DMS153 treated with DMSO at 0.1 percent for 48 hours (cell line): Measurements from ENCODE around the gene TC2N.
"Not testable (repeated sequence)": the region's sequence is repeated elsewhere in the genome, so short reads cannot be mapped to it uniquely, and the experiment has no call there.

Experiments
- DNase-seq: peaks from one replicate; lab custom pipeline; 2025; ENCODE audit not compliant: unreplicated experiment; lab: John Stamatoyannopoulos, UW

Gene TC2N

DNA sequence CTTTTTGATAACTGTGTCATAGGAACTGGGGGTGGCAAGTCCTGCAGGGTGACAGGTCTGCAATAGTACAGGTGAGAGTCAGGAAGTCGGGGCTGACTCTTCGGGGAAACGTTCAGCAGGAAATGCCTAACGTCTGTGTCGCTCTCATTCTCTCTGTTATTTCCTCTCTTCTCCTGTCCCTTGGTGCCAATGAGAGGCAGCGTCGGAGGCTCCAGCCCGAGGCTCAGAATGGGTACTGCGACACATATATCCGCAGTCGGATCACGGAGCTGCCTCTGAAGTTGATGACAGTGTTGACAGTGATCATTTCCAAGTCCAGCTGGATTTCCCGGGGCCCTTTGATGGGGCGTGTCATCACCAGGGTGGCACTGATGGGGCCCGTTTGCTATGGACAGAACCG, 2.7 kb upstream of the TC2N start:
- DNase-seq, result peak; percentile 27

DNA sequence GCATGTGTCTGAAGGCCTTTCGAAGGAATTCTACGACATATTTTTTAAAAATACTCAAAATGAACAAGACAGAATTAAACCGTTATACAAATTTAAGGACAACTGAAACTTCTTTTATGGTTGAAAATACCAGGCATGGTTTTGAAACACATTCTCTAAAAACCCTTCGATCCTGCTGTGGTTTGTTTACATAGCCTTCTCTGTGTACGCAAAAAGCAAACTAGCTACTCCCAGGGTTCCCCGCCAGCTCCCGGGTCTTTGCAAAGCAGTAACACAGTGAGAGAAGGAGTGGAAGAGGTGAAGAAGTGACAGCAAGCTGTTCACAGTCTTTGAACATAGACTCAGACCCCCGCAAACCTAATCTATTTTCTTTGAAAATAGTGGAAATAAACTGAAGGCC, 2.2 kb upstream of the TC2N start:
- no peak for DNase-seq

DNA sequence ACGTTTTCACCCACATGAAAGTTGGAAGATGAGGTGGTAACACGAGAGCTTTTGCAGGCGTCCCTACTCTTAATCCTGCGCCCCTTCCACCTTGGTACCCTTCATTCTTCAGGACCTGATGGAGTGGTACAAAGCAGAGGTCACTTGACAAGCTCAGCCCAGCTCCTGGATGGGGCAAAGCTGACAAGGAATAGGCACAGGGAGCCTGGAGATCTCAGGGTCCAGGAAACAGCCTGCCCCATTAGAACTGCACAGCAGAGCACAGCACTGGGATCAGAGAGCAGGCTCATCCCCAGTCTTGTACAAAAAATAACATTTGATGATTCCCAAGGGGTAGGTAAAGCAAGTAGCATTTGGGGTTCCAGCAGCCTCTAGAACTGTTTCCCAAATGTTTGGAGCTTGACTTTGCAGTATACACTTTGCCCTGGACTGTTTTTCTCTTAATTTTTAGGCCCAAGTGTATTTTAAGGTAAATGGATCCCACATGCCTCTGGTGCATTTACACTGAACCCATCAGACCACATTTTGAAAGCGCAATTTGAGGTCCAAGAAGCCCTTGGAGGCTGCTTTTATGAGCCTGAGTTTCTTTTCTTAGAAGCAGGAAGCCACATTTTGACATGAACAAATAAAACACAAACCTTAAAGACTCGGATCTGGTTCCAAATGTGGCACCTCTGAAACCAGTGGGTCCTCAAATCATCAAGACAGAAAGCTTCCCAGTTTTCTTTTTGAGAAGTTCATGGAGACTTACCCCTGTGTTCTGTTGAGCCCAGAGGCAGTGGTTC, 633 bp downstream of the TC2N start:
- no peak for DNase-seq

GRCh38 chr14:91866061-91866460, 1.3 kb downstream of the TC2N start:
- DNase-seq, result no peak

- DNase-seq, result no peak
Observed at GRCh38 chr14:91862417-91862816, 4.9 kb downstream of the TC2N start.

GRCh38 chr14:91861091-91861490, 6.2 kb downstream of the TC2N start:
- no peak for DNase-seq

DNA sequence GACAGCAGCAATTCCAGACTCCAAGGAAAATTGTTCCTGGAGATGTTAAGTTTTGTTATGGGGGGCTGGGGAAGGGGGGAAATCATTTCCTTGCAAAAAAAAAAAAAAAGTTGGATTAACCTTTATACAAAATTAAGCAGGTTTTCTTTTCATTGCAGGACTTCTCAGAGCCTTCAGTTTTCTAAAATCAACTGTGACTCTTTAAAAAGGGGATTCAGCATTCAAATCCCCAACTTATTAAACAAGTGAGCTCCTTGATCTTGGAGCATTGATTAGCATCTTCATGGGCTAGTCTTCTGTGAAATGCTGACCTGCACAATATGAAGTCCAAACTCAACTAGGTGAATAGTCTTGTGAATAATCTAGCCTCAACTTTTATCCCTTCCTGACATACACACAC, 7.1 kb downstream of the TC2N start:
- no peak for DNase-seq

DNA sequence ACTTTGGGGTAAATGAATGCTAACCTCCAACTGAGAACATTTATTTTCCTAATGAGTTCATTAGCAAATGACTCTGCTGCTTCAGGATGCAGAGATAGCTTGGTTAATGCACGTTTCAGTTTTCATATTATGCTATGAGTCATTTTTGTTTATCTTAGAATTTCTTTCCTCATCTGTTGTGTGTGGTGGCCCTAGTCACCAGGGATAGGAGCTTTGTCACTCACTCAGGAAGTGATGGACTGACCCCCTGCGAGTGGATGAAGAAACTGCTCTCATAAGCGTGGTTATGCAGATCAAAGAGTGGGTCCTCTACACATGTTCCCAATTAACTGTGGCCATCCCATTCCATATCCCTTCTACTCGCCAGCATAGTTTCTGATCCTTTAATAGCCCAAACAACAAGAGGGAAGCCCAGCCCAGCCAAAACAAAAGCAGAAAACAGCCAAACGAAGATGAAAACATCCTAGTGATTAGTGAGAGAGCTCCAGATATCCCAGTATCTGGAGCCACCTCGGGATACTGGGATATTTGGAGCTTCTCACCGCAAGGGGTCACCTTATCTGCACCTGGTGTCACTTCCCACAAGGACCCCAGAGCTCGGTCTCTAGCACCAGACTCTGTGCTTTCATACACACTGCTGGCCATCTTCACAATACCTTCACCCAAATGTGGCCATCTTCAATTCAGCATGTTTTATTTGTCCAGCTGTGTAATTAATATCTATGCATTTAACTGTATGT, 8.6 kb downstream of the TC2N start:
- no peak for DNase-seq

DNA sequence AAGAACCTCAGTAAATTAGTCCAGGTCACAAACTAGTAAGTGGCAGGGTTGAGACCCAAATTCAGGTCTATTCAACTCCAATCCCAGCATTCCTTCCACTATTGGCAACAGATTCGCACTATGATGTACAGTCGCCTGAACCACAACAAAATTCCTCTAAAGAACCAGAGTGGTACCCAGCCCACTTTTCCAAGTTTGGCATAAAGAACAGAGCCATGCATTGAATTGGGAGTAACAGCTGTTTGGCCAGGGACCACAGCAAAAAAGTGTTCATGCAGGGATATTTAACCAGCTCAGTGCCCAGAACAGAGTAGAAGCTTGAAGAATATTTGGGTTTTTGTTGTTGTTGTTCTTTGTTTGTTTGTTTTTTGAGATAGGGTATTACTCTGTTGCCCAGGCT, 9.7 kb downstream of the TC2N start:
- no peak for DNase-seq

DNA sequence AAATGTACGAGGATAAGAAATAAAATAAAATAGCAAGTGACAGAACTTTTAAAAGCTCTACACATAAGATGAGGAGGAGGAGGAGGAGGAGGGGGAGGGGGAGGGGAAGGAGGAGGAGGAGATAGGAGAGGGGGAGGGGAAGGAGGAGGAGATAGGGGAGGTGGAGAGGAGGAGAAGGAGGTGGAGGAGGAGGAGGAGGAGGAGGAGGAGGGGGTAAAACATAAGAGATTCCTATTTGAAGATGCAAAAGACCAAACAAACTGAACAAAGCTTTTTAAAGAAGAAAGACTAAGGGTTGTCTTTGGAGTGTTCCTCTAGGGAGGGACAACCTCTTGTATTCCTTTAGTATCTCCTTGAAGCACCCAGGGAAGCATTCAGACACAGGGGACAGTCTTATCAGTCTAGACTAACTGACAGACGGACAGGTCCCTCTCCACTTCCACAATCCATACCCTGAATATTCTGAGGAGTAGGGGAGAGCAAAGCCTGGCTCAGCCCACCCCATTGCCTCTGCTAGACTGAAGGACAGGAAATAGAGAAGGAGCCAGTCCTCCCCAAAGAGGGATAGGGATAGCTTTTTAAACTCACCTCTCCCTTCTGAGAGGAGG, 12.9 kb downstream of the TC2N start:
- no peak for DNase-seq

DNA sequence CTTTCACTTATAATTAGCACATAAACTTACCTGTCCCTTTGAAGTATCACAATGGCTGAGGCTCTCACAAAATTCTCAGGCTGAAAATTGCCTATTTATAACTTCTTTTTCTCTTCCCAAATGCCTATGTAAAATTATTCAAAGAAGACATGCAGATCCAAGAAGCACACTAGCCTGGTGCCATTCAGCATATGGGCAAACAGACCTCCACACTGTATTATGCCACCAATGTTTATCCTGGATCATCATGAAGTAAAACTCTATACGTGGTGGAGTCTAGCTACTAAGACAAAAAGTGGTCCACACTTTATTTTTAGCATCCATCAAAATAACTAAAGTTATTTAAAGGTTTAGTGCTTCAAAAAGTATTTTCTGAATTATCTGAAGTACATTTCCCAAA, 15.8 kb downstream of the TC2N start:
- no peak for DNase-seq

GRCh38 chr14:91848504-91849001, 18.8 kb downstream of the TC2N start:
- no peak for DNase-seq

GRCh38 chr14:91847693-91848092, 19.6 kb downstream of the TC2N start:
- no peak for DNase-seq

DNA sequence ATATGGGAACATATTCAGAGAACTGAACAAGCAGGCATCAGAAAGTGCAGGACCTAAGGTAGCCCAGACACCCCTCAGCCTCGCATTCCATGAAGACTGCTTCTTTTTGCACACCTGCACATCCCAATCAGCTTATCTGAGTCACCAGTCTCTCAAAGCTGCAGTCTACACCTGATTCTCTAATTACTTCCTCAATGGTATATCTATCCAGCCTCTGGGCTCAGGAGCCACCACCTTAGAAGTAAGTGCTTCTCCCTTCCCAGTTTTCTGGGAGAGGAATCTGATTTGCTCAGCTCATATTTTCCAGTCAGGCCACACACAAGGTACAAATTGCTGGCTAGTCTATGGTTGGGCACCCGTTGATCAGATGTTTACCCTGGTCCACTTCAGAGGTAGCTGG, 21.7 kb downstream of the TC2N start:
- DNase-seq, result no peak

GRCh38 chr14:91845056-91845455, 22.3 kb downstream of the TC2N start:
- DNase-seq, result not testable (repeated sequence)

- DNase-seq, result no peak
Observed at GRCh38 chr14:91844029-91844428, 23.3 kb downstream of the TC2N start.

- DNase-seq, result no peak
Observed at GRCh38 chr14:91843437-91843836, 23.9 kb downstream of the TC2N start.

DNA sequence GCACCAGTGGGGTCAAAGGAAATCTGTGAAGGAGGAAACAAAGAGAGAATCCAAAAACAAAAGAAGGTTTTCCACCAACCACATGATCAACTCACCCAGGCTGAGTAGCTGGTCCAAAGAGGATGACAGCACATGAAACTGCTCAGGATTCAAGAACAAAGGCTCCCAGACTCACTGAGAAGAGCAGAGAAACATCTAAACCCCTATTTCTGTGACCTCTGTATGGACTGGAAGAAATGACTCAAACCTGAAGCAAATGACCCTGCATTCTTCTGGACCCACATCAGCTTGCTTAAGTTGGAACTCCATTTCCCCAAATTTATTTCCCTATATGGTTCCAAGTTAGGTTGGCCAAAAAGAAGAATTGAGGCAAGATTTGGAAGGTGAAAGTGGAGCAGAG, 26.3 kb downstream of the TC2N start:
- DNase-seq, result no peak

- DNase-seq, result no peak
Observed at GRCh38 chr14:91839749-91840148, 27.6 kb downstream of the TC2N start.

DNA sequence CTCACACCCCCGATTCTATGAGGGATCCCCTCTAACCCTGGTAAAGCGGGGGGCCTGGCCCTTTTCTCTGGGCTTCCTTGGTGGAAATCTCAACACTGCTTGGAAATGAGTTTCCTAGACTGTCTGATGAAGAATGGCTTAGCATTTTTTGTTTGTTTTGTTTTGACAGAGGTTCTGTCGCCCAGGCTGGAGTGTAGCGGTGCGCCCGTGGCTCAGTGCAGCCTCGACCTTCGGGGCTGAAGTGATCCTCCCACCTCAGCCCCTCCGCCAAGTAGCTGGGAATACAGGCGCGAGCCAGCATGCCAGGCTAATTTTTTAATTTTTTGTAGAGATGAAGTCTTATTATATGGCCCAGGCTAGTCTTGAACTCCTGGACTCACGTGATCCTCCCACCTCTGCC, 30.3 kb downstream of the TC2N start:
- no peak for DNase-seq

DNA sequence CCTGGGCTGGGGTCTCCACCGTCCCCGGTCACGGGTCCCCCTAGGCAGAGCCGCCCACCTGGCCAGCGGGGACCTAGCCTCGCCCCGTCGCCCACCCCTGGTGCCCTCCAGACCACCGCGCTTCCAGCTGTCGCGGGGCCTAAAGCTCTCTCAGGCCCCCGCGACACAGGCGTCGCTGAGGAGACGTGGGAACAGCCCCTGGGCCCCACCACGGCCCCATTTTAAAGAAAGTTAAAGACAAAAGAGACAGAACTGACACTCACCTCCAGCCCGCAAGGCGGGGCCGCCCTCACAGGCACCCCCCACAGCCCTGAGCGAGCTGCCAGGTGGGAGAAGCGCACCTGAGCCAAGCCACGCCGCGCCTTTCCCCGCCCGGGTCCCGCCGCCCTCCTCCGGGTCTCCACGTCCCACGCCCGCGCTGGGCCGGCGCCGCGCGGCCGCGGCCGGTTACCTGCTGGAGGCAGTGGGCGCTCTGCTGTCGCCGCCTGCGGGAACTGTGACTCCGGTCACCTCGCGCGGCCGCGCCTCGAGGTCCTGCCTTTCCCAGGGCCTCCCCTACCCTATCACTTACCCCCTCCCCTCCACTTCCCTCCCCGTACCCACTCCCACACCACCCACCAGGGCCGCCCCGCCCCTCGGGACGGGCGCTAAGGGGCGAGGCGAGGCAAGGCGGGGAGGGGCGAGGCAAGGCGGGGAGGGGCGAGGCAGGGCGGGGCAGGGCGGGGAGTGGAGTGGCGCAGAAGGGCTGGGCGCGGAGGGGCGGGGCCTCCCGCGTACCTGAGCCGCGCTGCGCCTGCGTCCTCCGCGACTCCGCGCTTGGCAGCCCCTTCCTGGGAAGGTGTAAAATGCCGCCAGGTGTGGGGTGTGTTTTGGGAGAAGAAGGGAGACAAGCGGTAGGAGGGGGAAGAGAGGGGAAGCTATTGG, 31.2 kb downstream of the TC2N start:
- peak; percentile 60 for DNase-seq
